Ecto neural progenitor cell (in vitro differentiated cells): ENCODE results near the gene FANCG.

Source experiments
- DNase-seq: peaks from one replicate; pipeline ENCODE4 v3.0.0-alpha.2; 2018; ENCODE audit warnings: low spot score

The FANCG gene

DNA sequence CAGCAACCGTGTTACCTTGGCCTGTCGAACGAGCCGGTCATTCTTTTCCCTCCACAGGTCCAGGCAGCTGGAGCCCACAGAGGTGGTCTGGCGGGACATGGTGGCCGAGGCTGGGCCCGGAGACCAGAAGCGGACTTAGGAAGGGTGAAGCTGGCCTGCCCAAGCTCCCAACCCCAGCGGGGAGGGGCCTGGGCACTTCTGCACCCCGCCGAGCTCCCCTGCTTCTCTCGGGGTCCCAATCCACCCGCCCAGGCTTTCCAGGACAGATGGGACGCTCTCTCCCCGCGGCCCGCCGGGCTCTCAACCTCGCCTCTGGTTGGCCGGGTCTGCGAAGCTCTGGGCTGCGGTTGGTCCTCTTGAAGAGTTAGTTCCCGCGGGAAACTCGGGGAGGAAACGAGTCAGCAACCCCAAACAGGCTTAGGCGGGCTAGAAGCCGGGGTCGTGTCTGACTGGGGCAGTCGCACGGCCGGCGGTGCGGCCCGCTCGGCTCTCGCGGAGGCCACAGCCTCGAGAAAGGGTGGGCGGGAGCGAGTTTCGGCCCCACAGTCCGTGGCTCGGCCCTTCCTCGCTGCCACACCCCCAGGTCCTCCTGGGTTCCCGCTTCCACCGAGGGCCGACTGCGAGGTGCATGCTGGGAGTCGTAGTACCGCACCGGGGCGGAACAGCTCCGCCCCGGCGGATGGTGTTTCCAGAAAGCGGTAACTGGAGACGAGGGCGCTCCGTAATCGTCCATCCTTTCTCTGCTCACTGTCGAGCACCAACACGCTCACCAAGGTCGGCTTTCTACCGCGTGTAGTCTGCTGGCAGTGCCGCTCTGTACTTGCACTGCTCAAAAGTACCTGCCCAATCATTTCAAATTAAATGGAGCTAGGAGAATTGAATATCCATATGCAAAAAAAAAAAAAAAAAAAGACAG, at the start of gene FANCG:
FANCG (minus strand) TSS at position 517 of the 916 bp plus-strand sequence; CDS start at position 99, 418 bp downstream.
- peak; percentile 94 for DNase-seq

DNA sequence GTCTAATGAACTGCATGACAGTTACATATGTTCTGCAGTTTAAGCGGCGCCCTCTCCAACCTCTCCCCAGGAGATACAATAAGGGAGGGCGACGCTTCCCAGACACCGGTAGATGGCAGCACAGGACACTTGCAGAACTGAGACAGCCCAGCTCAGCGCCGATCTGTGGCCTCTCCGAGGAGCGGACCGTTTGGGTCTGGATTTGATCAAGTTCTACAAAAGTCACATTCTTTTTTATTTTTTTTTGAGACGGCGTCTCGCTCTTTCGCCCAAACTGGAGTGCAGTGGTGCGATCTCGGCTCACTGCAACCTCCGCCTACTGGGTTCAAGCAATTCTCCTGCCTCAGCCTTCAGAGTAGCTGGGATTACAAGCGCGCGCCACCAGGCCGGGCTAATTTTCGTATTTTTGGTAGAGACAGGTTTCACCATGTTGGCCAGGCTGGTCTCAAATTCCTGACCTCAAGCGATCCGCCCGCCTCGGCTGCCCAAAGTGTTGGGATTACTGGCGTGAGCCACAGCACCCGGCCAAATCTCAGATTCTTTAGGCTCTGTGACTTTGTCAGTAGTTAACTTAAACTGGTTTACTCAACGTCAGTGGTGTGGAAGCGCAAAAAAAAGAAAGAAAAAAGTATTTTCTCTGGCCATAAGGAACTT, 37.3 kb upstream of the FANCG start:
- peak; percentile 92 for DNase-seq

DNA sequence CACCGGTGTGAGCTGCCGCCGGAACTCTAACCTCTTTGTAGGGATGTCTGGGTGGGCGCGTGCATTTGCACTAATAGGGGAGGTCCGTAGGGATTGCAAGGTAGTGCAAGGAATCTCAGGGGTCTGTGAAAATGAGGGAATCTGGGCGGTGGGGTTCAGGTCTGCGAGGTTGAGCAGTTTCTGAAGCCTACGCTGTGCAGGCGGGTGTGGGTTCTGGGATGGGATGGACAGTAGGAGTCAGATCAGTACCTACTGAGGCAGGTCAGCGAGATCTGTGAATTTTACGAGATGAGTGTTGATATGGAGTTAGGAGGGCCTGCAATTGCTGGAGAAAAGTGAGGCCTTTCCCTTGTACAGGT, 36.8 kb upstream of the FANCG start:
- no peak for DNase-seq

DNA sequence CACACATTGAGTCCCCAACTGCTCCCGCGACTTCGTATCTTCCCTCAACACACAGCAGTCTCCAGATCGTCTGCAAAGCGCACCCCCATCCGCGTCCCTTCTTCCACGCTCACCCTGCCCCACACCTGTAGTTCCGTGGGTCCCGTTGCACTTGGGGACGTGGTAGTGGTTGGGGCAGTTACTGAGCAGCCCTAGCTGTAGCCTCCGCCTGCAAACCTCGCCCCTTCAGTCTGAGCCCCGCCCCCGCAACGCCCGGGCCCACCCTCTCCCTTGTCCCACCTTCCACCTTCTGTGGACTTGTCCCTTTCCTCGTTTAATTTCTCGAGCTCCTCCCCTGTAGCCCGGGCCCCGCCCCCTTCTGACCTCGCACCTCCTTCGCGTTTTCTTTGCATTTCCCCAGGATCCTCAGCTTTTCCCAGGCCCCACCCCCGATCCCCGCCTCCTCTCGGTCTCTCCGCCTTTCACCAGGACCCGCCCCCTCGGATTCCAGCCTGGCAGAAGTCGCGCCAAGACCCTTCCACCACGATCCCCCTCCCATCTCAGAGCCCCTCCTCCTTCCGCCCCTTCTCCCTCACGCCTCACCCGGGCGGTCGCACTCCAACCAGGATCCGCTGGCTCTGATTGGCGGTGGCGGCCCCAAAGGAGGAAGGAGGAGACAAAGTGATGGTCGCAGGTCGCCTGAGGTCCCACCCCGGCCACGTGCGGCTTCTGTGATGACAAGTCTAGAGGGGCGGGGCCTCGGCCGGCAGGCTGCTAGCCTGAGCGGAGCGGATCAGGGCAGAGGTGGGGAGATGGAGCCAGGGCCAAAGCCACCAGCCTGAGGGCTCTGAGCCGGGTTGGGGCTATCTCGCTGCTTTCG, 36.2 kb upstream of the FANCG start, which contains the start of gene ATOSB:
ATOSB (minus strand) TSS at position 183 of the 859 bp plus-strand sequence. CDS start 7,588 bp downstream, outside the sequence.
- peak; percentile 100 for DNase-seq

DNA sequence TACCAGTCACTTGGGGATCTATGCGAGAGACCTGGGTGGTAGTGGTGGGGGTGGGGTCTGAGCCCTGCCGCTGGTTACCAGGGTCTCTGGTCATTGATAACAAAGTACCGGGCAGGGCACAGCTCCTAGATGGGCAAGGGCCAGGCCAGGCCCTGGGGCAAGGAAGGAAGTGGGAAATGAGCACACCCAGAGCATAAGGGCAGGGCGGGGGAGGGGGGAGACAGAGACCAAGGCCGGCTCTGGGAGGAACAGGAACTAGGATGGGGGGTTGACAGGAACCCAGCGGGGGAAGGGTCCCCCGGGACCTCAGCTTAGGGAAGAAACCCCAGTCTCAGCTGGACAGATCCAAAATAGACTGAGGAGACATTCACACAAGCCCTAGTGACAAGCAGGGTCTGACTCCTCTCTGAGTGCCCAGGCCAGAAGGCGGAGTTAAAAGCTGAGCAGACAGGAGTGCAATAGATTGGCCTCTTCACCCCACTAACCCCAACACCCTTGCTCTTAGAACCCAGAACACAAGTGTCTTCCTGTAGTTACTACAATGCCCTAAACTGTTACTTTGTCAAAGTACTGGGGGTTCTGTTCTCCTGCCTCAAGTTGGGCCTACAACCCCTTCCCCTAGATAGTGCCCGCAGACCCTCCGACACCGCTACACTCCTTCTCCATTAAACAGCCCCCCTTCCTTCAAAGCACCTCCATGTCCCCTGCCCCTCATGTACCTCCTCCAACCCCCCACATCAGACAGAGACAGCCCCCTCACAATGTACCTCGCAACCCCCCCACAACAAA, 35.3 kb upstream of the FANCG start:
- peak; percentile 66 for DNase-seq

DNA sequence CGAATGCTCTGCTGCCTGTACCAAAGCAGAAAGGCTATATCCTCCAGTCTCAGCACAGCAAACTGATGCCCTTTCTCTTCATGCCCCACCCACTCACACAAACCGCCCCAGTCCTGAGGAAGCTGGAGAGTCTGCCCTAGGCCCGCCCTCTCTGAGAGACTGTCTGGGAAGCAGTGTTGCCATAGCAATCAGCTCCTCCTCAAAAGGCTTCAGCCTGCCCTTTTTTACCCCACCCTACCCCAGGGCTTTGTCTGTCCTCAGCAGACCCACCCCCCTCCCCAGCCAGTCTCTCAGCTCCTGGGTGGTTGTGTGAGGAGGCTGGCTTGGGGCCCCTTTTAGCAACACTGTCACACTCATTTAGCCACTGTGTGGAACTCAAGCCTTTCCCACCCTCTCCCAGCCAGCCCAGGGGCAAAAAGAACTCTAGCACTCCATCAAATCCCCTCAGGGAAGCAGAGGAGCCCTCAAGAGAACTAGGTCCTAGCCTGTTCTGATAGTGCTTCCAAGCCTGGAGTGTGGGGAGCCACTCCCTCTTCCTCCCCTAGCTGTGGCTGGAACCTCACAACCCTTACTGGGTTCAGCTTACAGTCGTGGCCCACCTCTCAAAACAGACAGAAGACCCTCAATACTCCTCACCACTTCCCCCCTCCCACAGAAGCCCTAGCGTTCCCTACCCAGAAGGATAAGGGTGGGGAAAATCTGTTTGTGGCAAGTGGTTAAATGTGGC, 34.5 kb upstream of the FANCG start:
- DNase-seq: peak; percentile 93

DNA sequence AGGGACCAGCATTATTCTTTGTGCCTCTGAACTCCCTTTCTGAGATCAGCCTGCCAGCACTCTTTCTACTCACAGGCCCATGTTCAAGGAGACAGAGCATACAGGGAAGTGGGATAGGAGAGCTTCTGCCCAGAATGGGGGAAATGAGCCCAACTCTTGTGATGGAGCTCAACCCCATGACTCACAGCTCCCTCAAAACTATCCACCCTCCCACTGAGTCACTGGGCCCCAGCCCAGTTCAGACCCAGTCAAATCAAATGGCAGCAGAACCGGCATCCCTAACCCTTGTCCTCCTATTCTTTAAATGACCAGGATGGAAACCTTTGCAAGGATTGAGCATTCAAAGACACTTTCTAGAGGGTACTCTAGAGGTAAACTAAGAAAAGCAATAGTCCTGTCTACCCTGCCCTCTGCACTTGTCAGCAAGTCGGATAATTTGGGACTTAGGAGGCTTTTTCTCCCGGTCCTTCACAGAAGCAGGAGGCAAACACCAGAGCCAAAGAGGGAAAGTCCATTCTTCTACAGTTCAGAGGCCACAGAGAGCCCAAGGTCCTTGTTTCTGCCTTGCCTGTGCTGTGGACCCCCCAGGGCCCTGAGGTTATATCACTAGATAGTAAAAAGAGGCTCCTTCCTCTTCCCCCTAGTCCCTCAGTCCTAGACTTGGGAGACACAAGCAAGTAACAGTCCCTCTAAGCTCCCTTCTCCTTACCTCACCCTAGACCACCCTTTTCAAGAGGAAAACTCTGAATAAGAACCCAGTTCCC, 32.7 kb upstream of the FANCG start:
- DNase-seq: no peak

DNA sequence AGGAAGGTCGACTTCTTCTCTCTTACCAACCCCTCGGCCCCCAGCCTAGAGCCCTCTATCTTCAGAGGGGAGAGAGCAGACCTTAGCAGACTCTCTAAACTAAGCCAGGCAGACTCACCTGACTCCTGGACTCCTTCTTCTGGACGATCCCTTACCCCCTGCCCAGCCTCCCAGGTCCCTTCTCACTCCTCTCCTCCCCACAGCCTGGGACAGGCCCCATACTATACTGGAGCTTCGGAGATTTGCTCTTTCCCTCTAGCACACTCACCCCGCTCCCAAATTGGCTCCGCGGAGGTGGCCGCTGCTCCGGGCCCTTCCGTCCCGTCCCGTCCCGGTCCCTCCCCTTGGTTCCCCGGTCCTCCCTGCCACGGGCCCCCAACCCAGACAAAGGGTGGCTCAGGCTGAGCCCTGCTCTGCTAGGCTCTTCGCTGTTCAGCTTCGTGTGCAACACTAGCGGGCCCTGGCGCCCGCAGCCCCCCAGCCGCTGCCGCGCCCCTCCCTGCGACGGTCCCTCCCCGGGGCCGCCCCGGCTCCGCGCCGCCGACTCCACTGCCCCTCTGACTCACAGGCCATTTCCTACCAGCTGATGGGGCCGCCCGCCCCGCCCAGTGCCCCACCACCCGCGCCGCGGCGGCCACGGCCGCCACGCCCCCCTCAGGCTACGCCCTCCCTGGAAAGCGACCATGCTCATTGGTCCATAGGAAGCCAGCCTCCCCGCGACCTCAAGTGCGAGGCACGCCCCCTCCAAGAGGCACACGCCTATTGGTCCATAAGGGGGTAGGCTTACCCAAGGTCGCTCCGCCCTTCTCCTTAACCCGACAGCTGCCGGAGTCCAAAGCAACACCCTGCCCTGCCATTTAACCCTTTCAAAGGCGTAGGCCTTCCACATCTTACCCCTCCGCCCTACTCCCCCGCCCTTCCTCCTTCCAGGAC, 31.5 kb upstream of the FANCG start:
- DNase-seq: peak; percentile 98

DNA sequence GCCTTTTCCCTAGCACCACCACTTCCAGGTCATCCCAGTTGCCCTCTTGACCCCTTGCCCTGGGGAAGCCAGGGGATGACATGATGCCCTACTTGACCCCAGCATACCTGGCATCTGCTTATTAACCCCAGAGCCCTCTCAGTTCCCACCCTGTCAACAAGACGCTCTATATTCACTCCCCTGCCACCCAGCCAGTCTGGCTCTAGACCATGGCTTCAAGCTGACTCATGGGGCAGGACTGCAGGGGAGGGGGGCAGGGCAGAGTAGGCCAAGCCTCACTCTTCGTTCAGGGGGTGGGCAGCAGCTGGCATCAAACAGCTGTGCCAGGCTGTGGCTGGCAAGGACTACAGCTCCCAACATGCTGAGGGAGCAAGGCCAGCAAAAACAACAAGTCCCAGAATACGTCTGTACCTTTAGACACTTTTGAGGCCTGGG, 30.6 kb upstream of the FANCG start:
- DNase-seq: no peak

DNA sequence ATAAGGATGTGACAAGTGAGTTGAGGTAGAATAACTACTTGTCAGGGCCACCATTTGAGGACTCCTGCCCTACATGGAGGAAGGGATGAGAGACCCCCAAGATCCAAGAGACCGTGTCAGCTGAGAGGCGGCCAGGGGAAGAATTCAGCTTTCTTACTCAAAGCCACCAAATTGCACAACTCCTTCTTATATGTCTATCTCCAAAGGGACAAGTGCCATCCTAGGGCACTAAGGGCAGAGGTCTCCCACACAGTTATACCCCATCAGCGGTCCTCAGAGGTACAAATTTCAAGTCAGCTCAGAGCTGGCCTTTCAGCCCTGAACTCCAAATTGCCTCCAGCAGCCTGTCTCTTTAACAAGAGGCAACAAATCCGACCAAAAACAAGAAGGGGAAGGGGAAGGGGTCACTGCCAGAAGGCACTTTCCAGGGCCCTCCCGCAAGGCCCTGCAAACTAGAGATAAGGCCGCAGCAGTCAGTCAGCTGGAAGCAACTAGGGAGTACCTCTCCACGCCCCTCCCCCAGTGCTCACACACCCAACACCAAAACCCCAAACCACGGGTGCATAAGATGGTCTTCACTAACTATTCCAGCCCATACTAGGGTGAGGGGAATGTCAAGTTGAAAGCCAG, 29.3 kb upstream of the FANCG start:
- DNase-seq: no peak

DNA sequence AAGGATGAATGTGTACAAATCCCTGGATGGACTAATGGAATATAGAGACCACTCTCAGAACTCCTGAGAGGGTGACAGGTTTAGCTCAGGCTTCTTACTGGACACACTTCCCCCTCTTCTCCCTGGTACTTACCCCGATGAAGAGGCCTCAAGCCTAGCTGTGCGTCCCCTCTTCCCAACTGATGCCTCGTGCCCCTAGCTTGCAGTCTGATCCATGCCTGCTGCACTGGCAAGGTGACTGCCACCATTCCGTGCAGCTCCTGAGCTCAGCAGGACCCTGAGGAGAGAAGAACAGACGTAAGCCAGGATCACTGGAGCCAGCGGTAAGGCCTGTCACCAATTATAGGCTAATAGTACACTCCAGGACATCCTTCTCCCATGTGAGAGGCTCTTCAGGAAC, 28.7 kb upstream of the FANCG start:
- DNase-seq: no peak

DNA sequence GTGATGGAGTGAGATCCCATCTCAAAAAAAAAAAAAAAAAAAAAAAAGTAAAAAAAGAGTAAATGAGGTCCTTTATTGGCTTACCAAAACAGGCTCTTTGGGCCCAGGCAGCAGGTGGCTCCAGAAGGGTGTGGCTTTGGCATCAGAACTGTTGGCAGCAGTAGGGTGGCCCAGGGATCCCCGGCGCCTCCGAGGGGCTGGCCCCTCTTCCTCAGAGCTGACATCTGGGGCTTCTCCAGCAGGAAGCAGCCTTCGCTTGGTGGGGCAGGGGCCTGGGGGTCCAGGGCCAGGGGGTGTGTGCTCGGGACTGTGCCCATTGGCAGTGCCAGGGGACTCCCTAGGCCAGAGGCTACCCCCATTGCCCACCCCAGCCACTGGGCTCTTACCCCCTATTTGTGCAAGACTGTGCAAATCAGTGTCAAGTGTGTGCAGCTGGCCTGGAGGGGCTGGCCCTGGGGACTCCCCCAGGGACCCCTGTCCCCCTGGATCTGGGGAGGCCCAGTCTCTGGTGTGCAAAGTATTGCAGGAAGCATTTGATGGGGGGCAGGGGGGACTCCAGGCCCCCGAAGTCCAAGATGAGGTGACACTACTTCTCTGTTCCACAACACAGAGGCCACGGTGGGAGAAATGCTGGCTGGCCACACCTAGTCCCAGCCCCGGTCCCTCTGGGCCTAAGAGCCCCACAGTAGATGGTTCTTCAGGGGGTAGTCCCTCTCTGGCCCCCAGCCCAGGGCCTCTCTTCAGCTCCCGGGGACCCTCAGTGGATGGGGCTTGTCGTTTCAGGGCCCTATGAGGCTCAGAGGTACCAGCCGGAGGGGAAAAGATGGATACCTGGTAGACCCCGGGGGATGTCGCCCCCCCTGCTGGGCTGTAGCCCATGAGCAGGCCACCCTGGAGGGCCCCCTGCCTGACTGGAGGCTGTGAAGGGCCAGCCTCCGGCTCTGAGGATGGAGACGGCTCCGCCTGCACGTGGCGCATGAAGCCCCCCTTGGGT, 27.9 kb upstream of the FANCG start:
- DNase-seq: no peak

DNA sequence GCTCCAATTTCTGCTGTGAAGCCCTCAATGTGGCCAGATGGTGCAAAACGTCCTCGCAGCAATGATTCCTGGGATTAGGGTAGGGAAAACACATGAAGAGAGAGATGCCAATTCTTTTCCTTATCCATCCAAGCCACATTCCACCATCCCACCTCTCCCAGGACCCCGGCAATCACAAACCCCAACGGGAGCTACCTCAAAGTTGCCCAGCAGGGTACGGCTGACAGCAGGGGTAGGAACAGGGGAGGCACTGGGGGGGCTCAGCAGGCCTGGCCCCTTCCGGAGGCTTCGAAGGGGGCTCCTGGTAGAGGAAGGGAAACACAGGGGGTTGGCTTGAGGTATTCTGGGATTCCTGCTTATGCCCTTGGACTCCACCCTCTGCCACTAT, 26.6 kb upstream of the FANCG start:
- no peak for DNase-seq

DNA sequence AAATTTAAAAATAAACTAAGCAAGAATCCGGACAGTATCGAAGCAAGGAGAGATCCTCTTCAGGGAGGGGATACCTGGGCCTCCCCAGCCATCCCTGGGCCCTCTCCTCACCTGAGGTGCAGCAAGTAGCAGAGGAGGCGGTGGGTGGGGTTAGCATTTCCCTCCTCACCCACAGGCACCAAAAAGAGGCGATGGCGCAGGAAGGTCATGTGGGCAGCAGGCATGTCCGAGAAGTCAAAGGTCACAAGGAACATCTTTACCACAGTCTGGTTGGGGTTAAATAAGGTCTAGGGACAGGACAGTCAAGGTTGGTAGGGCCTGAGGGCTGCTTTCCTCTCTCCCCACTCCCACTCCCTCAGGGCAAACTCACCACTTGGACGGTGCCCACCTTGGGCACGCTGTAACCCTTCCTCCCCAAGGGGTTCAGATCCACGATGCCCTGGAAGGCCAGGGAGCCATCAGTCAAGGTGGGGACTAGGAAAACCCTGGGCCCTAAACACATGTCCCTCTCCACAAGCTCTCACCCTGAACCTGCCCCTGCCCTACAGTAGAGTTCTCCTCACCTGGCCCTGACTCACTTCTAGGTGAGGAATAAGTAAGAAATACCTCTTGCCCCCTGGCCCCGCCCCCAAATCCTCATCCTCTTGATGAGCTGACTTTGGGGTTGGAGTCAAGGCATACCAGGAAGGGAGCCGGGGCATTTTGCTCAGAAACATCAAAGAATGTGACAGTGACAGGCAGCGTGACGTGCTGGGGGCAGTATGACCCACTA, 26.0 kb upstream of the FANCG start:
- peak; percentile 25 for DNase-seq

DNA sequence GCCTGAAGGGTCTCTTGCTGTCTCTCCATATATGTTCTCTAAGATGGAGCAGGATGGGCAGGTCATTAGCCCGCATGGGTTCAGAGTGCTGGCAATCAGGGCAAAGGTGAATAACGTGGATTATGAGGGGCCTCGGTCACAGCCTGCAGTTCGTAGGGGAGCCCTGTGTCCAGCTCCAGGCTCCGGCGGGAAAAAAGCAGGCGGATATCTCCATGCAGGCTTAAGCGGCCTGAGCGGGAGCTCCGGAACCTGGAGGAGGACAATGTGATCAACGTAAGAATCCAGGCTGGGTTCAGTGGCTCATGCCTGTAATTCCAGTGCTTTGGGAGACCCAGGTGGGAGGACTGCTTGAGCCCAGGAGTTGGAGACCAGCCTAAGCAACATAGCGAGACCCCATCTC, 25.4 kb upstream of the FANCG start:
- DNase-seq: no peak

DNA sequence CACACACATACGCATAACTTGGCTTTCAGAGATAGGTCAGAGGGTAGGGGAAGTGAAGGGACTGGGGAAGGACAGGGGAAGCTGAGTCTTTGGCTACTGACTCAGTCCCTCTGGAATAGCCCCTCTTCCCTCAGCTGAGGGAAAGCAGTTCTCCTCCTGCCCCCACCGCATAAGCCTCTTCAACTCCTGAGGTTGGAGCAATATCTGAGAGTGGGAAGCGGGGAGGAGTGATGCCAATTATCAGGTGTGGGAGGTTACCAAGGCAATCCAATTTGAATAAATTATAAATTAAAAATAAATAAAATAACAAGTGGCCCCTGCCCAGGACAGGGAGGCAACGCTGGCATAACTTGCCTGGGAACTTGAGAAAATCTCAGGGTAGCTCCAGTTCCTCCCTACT, 24.8 kb upstream of the FANCG start:
- no peak for DNase-seq
